Spinal cord (tissue), 4 donors: ENCODE results near the gene RTBDN. TPM values are rescaled to one million over a fixed set of nuclear protein-coding genes. Genes with fewer than 3 reads are reported as not detected.

Experiments used
- polyA plus RNA-seq, 2 donors: library from polyadenylated mRNA; unstranded; fragments of 120-200 nt; gene quantifications; one replicate each; pipeline ENCODE4 v1.2.1, GENCODE V29; 2013; ENCODE audit not compliant: insufficient read length in 2 of 2
- small RNA-seq: library from RNA; depleted of rRNA; stranded (forward); fragments of <200 nt; gene quantifications from one replicate; pipeline ENCODE3, GENCODE V24; 2014; ENCODE audit warnings: low replicate concordance
- total RNA-seq, 2 donors: library from RNA; depleted of rRNA in 1 of 2; stranded (reverse); fragments of 120-200 nt in 1 of 2; fragments of >200 nt in 1 of 2; gene quantifications; one replicate each; pipeline versions ENCODE4 v1.2.3 to v1.2.4, GENCODE V29; 2013 to 2014

The RTBDN gene
- total and polyA plus RNA-seq, 4 donors = 1.1 to 6.8 (median 3.8) TPM

Small RNA genes within 50 kb of the gene (small RNA-seq; reads per million reads assigned to genes)
- gene MIR5684 = not detected
- gene MIR6794 = not detected

Other genes starting within 250 kb of the RTBDN start
- 10 to 100 TPM; 10.7 to 12.9 TPM for gene ZNF490, start 223.8 kb downstream of the RTBDN start, total RNA-seq
- gene ZNF490, start 223.8 kb downstream of the RTBDN start, polyA plus RNA-seq = 1 to 10 TPM; 5.6 to 8.1 TPM
- gene ZNF791, start 223.7 kb downstream of the RTBDN start, total RNA-seq = 10 to 100 TPM; 19.4 to 20.8 TPM
- gene ZNF791, start 223.7 kb downstream of the RTBDN start, polyA plus RNA-seq = 10 to 100 TPM; 17.4 to 17.5 TPM
- 10 to 100 TPM; 18.9 to 30.6 TPM for gene MAN2B1, start 167.8 kb downstream of the RTBDN start, total RNA-seq
- gene MAN2B1, start 167.8 kb downstream of the RTBDN start, polyA plus RNA-seq = 10 to 100 TPM; 31.5 to 38.7 TPM
- 10 to 100 TPM in 1 of 2 donors, 1 to 10 TPM in 1; 9.3 to 14.9 TPM for gene WDR83, start 167.8 kb downstream of the RTBDN start, total RNA-seq
- gene WDR83, start 167.8 kb downstream of the RTBDN start, polyA plus RNA-seq = 10 to 100 TPM; 27.3 to 37.6 TPM
- 10 to 100 TPM; 52.5 to 97.1 TPM for gene DHPS, start 152.7 kb downstream of the RTBDN start, total RNA-seq
- 100 to 1,000 TPM; 118 to 138 TPM for gene DHPS, start 152.7 kb downstream of the RTBDN start, polyA plus RNA-seq
- not detected for gene GNG14, start 146.6 kb downstream of the RTBDN start, total RNA-seq
- gene GNG14, start 146.6 kb downstream of the RTBDN start, polyA plus RNA-seq = 1 to 10 TPM in 1 of 2 donors, not detected in 1; 1.6 TPM
- gene FBXW9, start 137.9 kb downstream of the RTBDN start, total RNA-seq = 10 to 100 TPM in 1 of 2 donors, 1 to 10 TPM in 1; 6.2 to 15.8 TPM
- gene FBXW9, start 137.9 kb downstream of the RTBDN start, polyA plus RNA-seq = 10 to 100 TPM; 21.1 to 21.7 TPM
- 10 to 100 TPM; 40.9 to 66.8 TPM for gene TNPO2, start 110.6 kb downstream of the RTBDN start, total RNA-seq
- gene TNPO2, start 110.6 kb downstream of the RTBDN start, polyA plus RNA-seq = 100 to 1,000 TPM; 146 to 155 TPM
- gene TRIR, start 99.9 kb downstream of the RTBDN start, total RNA-seq = 100 to 1,000 TPM in 1 of 2 donors, 10 to 100 TPM in 1; 77.6 to 205 TPM
- 100 to 1,000 TPM; 220 to 224 TPM for gene TRIR, start 99.9 kb downstream of the RTBDN start, polyA plus RNA-seq
- 10 to 100 TPM; 50.9 to 84.4 TPM for gene GET3, start 97.1 kb downstream of the RTBDN start, total RNA-seq
- 100 to 1,000 TPM; 119 to 120 TPM for gene GET3, start 97.1 kb downstream of the RTBDN start, polyA plus RNA-seq
- not detected for gene BEST2, start 82.8 kb downstream of the RTBDN start, total RNA-seq
- under 1 TPM in 1 of 2 donors, not detected in 1; 0.24 TPM for gene BEST2, start 82.8 kb downstream of the RTBDN start, polyA plus RNA-seq
- 10 to 100 TPM; 16.4 to 25.2 TPM for gene HOOK2, start 59.0 kb downstream of the RTBDN start, total RNA-seq
- 10 to 100 TPM; 40.0 to 65.2 TPM for gene HOOK2, start 59.0 kb downstream of the RTBDN start, polyA plus RNA-seq
- 100 to 1,000 TPM in 1 of 2 donors, 10 to 100 TPM in 1; 90.7 to 119 TPM for gene JUNB, start 43.1 kb downstream of the RTBDN start, total RNA-seq
- gene JUNB, start 43.1 kb downstream of the RTBDN start, polyA plus RNA-seq = 10 to 100 TPM; 23.3 to 52.2 TPM
- gene PRDX2, start 32.8 kb downstream of the RTBDN start, total RNA-seq = 100 to 1,000 TPM; 280 to 444 TPM
- gene PRDX2, start 32.8 kb downstream of the RTBDN start, polyA plus RNA-seq = 100 to 1,000 TPM; 435 to 476 TPM
- gene THSD8, start 32.5 kb downstream of the RTBDN start, total RNA-seq = 1 to 10 TPM in 1 of 2 donors, not detected in 1; 8.7 TPM
- 1 to 10 TPM; 5.9 to 6.5 TPM for gene THSD8, start 32.5 kb downstream of the RTBDN start, polyA plus RNA-seq
- gene RNASEH2A, start 28.0 kb downstream of the RTBDN start, total RNA-seq = 10 to 100 TPM; 11.3 to 18.0 TPM
- gene RNASEH2A, start 28.0 kb downstream of the RTBDN start, polyA plus RNA-seq = 10 to 100 TPM; 28.0 to 32.0 TPM
- gene MAST1, start 3.9 kb upstream of the RTBDN start, total RNA-seq = 10 to 100 TPM; 12.2 to 39.1 TPM
- gene MAST1, start 3.9 kb upstream of the RTBDN start, polyA plus RNA-seq = 100 to 1,000 TPM in 1 of 2 donors, 10 to 100 TPM in 1; 87.0 to 112 TPM
- gene DNASE2, start 46.9 kb upstream of the RTBDN start, total RNA-seq = 10 to 100 TPM; 11.7 to 19.7 TPM
- 10 to 100 TPM; 23.6 TPM for gene DNASE2, start 46.9 kb upstream of the RTBDN start, polyA plus RNA-seq
- 1 to 10 TPM; 2.1 to 3.2 TPM for gene KLF1, start 52.6 kb upstream of the RTBDN start, total RNA-seq
- gene KLF1, start 52.6 kb upstream of the RTBDN start, polyA plus RNA-seq = under 1 TPM; 0.42 to 0.57 TPM
- gene GCDH, start 56.6 kb upstream of the RTBDN start, total RNA-seq = 10 to 100 TPM; 22.9 to 30.1 TPM
- 10 to 100 TPM; 36.1 to 45.1 TPM for gene GCDH, start 56.6 kb upstream of the RTBDN start, polyA plus RNA-seq
- gene SYCE2, start 84.7 kb upstream of the RTBDN start, total RNA-seq = under 1 TPM in 1 of 2 donors, not detected in 1; 0.88 TPM
- gene SYCE2, start 84.7 kb upstream of the RTBDN start, polyA plus RNA-seq = 1 to 10 TPM; 5.3 to 6.0 TPM
- 10 to 100 TPM; 41.3 to 54.1 TPM for gene FARSA, start 99.1 kb upstream of the RTBDN start, total RNA-seq
- 10 to 100 TPM; 74.0 to 80.6 TPM for gene FARSA, start 99.1 kb upstream of the RTBDN start, polyA plus RNA-seq
- 100 to 1,000 TPM; 452 to 872 TPM for gene CALR, start 104.0 kb upstream of the RTBDN start, total RNA-seq
- 100 to 1,000 TPM; 521 to 592 TPM for gene CALR, start 104.0 kb upstream of the RTBDN start, polyA plus RNA-seq
- 10 to 100 TPM; 37.6 to 85.9 TPM for gene RAD23A, start 111.3 kb upstream of the RTBDN start, total RNA-seq
- gene RAD23A, start 111.3 kb upstream of the RTBDN start, polyA plus RNA-seq = 100 to 1,000 TPM; 101 to 109 TPM
- gene GADD45GIP1, start 122.6 kb upstream of the RTBDN start, total RNA-seq = 10 to 100 TPM in 1 of 2 donors, 1 to 10 TPM in 1; 9.7 to 24.2 TPM
- gene GADD45GIP1, start 122.6 kb upstream of the RTBDN start, polyA plus RNA-seq = 10 to 100 TPM; 50.3 to 55.6 TPM
- gene DAND5, start 135.0 kb upstream of the RTBDN start, total RNA-seq = under 1 TPM in 1 of 2 donors, not detected in 1; 0.28 TPM
- gene DAND5, start 135.0 kb upstream of the RTBDN start, polyA plus RNA-seq = under 1 TPM; 0.44 to 0.49 TPM
- 10 to 100 TPM; 53.3 to 61.8 TPM for gene NFIX, start 160.9 kb upstream of the RTBDN start, total RNA-seq
- 100 to 1,000 TPM; 175 to 198 TPM for gene NFIX, start 160.9 kb upstream of the RTBDN start, polyA plus RNA-seq